Measurements from ENCODE around the gene HMX2. TPM values are rescaled to one million over a fixed set of nuclear protein-coding genes. Genes with fewer than 3 reads are reported as not detected.

HMX2 gene
- total RNA-seq, 1 experiment from 2014 or later = not detected

DNA sequence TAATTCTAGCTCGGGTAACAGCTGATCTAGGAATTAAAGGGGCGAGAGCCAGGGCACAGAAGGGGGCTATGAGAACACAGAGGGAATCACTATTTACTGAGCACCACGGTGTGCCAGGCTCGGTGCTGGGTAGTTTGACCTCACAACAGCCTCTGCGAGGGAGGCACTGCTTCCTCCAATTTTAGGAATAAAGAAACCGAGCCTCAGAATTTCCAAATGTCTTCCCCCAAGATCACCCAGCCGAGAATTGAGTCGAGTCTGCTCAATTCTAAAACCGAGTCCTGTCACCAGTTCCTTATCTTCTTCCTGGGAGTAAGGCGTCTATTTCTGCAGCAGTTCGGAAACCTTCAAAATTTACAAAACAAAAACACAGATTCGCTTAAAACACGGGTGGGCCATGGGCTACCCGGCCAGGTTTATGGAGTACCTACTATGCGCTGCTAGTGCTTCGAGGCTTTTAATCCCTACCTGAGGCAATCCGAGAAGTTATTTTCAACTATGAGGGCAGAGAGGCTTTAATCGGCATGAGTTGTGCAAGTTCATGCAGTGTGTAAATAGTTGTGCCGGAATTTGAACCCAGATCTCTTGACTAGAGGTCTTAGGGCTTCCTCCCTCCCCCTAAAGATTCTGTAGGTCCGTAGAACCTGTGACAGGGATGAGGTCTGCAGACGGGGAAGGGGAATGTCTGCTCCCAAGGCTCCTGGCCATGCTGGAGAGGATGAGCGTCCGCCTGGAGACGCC lies 872 bp upstream of the HMX2 start:
- Histone ChIP-seq H4K20me1 (ENCODE audit: insufficient read depth) (no peaks in the 10 kb centered on the region), H3K4me1 (ENCODE audit: control insufficient read depth in 1 of 2, insufficient read depth in 2 of 2, low read length in 2 of 2) (no peaks in the 10 kb centered on the region), H3K4me3 (replicated peaks in 1 of 2; ENCODE audit: low read depth in 1 of 2, low read length in 2 of 2) (no peak overlapping the region), H3K9me3 (ENCODE audit: control insufficient read depth in 1 of 2, insufficient read depth in 1 of 2, low read depth in 1 of 2, low read length in 2 of 2) (no peaks in the 10 kb centered on the region), H3K9me2 (ENCODE audit: insufficient read depth) (no peaks in the 10 kb centered on the region), H3K27me3 (ENCODE audit: insufficient read depth, low read length) (no peaks in the 10 kb centered on the region), H2AFZ (ENCODE audit: low read depth, low read length, poor library complexity, severe bottlenecking) (no peak overlapping the region), H3K9ac (ENCODE audit: low read length) (no peak overlapping the region), H3K79me2 (ENCODE audit: insufficient read depth, low read length) (no peaks in the 10 kb centered on the region), H3K27ac (ENCODE audit: low read depth, low read length) (no peak overlapping the region), H3K36me3 (ENCODE audit: control insufficient read depth in 1 of 2, insufficient read depth in 2 of 2, low read length in 2 of 2) (no peaks in the 10 kb centered on the region), H3K4me2 (ENCODE audit: low read length) (no peak overlapping the region)
- no peak for TF ChIP-seq EGR1 (IDR thresholded peaks at IDR 0.05; ENCODE audit: low read depth)
- TF ChIP-seq YY1 (IDR thresholded peaks at IDR 0.05; ENCODE audit: extremely low read depth, insufficient replicate concordance, low read depth, low read length) = no peak
- TF ChIP-seq, protein P1, sequence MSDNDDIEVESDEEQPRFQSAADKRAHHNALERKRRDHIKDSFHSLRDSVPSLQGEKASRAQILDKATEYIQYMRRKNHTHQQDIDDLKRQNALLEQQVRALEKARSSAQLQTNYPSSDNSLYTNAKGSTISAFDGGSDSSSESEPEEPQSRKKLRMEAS (IDR thresholded peaks at IDR 0.05) = no peak
- no peak for TF ChIP-seq JUND (IDR thresholded peaks at IDR 0.05)
- TF ChIP-seq CEBPB (IDR thresholded peaks at IDR 0.05; ENCODE audit: low read depth) = no peak
- TF ChIP-seq ZFX (IDR thresholded peaks at IDR 0.05) = no peak
- TF ChIP-seq ELF1 (IDR thresholded peaks at IDR 0.05; ENCODE audit: borderline replicate concordance, low read depth) = no peak
- no peak for TF ChIP-seq SIN3A (IDR thresholded peaks at IDR 0.05; ENCODE audit: low read depth)
- TF ChIP-seq RAD21 (IDR thresholded peaks at IDR 0.05; ENCODE audit: low read depth) = no peak
- TF ChIP-seq, protein P2, sequence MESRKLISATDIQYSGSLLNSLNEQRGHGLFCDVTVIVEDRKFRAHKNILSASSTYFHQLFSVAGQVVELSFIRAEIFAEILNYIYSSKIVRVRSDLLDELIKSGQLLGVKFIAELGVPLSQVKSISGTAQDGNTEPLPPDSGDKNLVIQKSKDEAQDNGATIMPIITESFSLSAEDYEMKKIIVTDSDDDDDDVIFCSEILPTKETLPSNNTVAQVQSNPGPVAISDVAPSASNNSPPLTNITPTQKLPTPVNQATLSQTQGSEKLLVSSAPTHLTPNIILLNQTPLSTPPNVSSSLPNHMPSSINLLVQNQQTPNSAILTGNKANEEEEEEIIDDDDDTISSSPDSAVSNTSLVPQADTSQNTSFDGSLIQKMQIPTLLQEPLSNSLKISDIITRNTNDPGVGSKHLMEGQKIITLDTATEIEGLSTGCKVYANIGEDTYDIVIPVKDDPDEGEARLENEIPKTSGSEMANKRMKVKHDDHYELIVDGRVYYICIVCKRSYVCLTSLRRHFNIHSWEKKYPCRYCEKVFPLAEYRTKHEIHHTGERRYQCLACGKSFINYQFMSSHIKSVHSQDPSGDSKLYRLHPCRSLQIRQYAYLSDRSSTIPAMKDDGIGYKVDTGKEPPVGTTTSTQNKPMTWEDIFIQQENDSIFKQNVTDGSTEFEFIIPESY (IDR thresholded peaks at IDR 0.05; ENCODE audit: extremely low read depth, insufficient replicate concordance, low read length) = no peak
- ChIA-PET RAD21 (ENCODE audit: low non-redundant PET in 1 of 2, low total read pairs in 2 of 2, uncharacterized antibody in 2 of 2, unreplicated experiment in 2 of 2) (no interaction called here), CTCF (no interaction called here), POLR2A (no interaction called here)
- intact Hi-C loops (cut with micrococcal nuclease) = no loop called here
- no peak for DNase-seq (ENCODE audit: low read depth, low spot score)
- no TSS peak for BruUV-seq (replicated peaks)
- no peak for ATAC-seq
